Endothelial cell of hepatic sinusoid (primary cell): ENCODE measurements around the gene PLEKHG7.
"Not testable (repeated sequence)": the region's sequence is repeated elsewhere in the genome, so short reads cannot be mapped to it uniquely, and the experiment has no call there.

Source experiments
- in situ Hi-C: cut with HindIII; loops from 2 replicates; pipeline ENCODE4 v1.10.0; 2017; ENCODE audit warnings: low sequenced_read_pairs

Gene PLEKHG7

GRCh38 chr12:92745856-92746550 is 43.2 kb downstream of the PLEKHG7 start:
- in situ Hi-C loops = no loop called here

- in situ Hi-C loops = no loop called here
These were observed 44.4 kb downstream of the PLEKHG7 start for GRCh38 chr12:92747151-92747550.

- in situ Hi-C loops = not testable (repeated sequence)
These were observed 46.9 kb downstream of the PLEKHG7 start for GRCh38 chr12:92749691-92750090.

- in situ Hi-C loops = no loop called here
These were observed 51.4 kb downstream of the PLEKHG7 start for GRCh38 chr12:92753976-92754885.

GRCh38 chr12:92756898-92757596 is 54.3 kb downstream of the PLEKHG7 start:
- in situ Hi-C loops = no loop called here

GRCh38 chr12:92757597-92758121 is 54.9 kb downstream of the PLEKHG7 start:
- in situ Hi-C loops = no loop called here

GRCh38 chr12:92759634-92760268 is 57.0 kb downstream of the PLEKHG7 start:
- in situ Hi-C loops = no loop called here

- in situ Hi-C loops = no loop called here
These were observed 60.0 kb downstream of the PLEKHG7 start for GRCh38 chr12:92762773-92763172.

GRCh38 chr12:92764831-92765230 is 62.0 kb downstream of the PLEKHG7 start:
- in situ Hi-C loops = no loop called here

- in situ Hi-C loops = no loop called here
These were observed 63.1 kb downstream of the PLEKHG7 start for GRCh38 chr12:92765871-92766270.

GRCh38 chr12:92769124-92769901 is 66.5 kb downstream of the PLEKHG7 start:
- in situ Hi-C loops = no loop called here

- in situ Hi-C loops = no loop called here
These were observed 68.2 kb downstream of the PLEKHG7 start for GRCh38 chr12:92771001-92771400.

GRCh38 chr12:92775416-92775815 is 72.6 kb downstream of the PLEKHG7 start:
- in situ Hi-C loops = no loop called here

GRCh38 chr12:92778525-92778924 is 75.7 kb downstream of the PLEKHG7 start:
- in situ Hi-C loops = no loop called here

- in situ Hi-C loops = no loop called here
These were observed 77.1 kb downstream of the PLEKHG7 start for GRCh38 chr12:92779902-92780301.

- in situ Hi-C loops = no loop called here
These were observed 81.6 kb downstream of the PLEKHG7 start for GRCh38 chr12:92784356-92784755.

- in situ Hi-C loops = no loop called here
These were observed 82.2 kb downstream of the PLEKHG7 start for GRCh38 chr12:92784797-92785562.

- in situ Hi-C loops = no loop called here
These were observed 82.8 kb downstream of the PLEKHG7 start for GRCh38 chr12:92785563-92785950.

- in situ Hi-C loops = no loop called here
These were observed 83.3 kb downstream of the PLEKHG7 start for GRCh38 chr12:92786045-92786444.
